Measurements from ENCODE around the gene DPP6.

DPP6 gene

DNA sequence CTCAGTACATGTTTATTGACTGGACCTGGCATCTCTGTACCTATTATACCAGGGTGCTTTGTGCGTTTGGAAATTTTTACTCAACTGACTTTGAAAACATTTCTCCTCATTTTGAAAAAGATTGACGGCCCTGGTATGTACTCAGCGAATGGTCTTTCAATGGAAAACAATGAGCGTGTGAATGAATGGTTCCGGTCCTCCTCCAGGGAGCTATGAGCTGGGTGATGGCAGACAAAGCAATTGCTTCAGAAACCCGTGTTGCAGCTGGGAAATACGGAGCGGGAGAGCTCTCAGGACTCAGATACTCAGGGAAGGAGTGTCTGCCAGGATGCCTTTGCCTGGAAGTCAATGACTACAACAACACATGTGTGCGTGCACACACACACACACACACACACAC lies 824.8 kb downstream of the DPP6 start:
- no peak for DNase-seq (ENCODE audit: low spot score)

DNA sequence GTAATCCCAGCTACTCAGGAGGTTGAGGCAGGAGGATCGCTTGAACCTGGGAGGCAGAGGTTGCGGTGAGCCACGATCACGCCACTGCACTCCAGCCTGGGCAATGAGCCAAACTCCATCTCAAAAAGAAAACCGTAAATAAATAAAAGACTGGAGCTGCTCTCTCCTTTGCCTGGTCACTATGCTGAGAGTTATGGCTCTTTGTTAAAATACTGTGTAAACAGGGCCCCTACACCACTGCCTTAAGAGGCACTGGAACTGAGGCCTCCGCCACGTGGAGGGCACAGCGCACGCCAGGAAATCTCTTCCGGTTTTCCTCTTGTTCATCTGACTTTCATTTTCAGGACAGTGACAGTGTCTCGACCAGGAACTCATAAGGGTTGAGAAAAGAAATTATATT lies 827.4 kb downstream of the DPP6 start:
- DNase-seq (ENCODE audit: low spot score): no peak

DNA sequence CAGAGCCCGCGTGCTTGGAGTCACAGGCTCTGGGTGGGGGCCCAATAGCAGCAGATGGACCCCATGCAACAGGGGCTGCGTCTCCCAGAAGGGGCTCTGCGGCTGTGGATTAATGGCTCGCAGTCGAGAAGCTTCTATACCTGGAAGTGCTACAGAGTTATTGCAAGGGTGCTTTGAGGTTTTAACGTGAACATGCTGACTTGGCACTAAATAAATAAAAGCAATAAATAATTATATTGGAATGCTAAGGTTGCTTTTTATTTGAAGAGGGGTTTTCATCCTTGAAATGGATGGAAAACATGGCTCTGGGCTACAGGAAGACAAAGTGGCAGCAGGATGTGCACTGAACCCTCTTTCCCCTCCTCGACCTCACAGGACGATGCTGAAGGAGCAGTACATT lies 828.3 kb downstream of the DPP6 start:
- DNase-seq (ENCODE audit: low spot score): no peak

DNA sequence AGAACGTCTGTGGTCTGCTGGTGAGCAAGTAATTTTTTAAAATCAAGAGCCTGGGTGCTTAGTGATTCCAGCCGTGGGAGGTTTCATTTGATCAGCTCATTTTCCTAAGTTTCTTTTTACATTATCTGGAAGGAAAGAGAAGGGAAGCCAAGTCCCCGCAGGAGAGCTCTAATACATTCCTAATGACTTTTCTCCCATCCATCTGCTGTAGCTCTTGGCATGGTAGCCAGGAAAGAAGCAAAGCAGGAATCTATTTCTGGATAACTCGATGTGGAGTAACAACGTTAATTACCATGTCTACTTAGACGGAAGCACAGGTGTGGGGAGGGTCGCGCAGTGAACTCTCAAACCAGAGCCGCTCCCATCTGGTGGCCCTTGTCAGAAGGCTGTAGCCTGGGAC lies 828.8 kb downstream of the DPP6 start:
- no peak for DNase-seq (ENCODE audit: low spot score)

DNA sequence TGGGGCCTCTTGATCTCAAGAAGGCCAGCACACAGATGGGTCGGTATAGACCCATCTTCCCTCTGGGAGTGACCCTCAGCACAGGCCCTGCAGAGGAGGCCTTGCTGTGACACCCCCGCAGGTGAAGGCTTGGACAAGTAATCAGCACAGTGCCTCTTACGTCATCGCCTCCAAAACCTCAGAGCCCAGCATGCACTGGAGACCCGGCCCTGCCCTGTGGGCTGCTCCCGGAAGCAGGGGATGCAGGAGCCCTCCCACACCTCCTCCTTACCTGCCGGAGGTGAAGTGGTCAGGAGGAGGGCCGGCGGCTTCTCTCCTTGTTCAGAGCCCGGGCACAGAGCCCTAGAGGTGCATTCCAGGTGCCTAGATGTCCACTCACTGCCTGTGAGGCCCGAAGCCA lies 829.3 kb downstream of the DPP6 start:
- DNase-seq (ENCODE audit: low spot score): no peak

DNA sequence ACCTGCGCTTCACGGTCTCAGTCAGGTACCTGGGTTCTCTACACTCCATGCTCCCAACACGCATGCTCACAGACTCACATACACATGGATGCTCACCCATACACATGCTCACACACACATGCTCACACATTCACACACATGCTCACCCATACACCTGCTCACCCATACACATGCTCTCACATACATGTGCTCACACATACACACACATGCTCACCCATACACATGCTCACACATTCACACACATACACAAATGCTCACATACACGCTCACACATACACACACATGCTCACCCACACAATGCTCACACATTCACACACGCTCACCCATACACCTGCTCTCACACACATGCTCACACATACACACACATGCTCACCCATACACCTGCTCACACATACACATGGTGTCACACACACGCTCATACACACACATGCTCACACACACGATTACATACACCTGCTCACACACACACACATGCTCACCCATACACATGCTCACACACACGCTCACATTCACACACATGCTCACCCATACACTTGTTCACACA lies 830.8 kb downstream of the DPP6 start:
- DNase-seq (ENCODE audit: low spot score): no peak

DNA sequence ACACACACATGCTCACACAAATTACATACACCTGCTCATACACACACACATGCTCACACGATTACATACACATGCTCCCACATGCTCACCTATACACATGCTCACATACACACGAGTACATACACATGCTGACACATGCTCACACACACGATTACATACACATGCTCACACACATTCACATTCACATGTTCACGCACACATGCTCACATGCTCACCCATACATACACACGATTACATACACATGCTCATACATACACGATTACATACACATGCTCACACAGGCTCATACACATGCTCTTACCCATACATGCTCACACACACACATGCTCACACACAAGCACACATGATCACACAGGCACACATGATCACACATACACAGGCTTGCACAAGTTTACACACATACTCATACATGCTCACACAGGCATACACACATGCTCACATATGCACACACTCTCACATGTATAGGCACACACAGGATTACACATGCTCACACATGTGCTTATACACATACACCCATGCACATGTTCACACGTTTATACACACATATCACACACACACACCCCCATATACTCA lies 832.2 kb downstream of the DPP6 start:
- DNase-seq (ENCODE audit: low spot score): no peak

DNA sequence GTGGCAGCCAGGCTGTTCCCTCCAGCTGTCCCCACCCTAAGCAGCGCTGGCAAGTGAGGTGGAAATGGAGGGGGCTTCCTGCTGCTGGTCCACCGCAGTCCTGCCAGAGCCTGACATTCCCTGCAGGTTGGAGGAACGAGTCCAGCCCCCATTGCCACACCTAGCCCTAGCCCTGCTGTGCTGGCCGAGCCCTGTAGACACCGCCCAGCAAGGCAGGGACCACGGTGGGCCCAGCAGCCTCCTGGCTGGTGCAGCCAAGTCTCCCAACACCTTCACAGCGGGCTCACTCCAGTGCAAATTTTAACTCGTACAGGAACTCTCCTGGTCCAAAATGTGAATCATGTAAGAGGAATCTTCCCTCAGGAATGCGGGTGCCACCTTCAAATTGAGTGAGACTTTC lies 834.4 kb downstream of the DPP6 start:
- peak; percentile 28 for DNase-seq (ENCODE audit: low spot score)

DNA sequence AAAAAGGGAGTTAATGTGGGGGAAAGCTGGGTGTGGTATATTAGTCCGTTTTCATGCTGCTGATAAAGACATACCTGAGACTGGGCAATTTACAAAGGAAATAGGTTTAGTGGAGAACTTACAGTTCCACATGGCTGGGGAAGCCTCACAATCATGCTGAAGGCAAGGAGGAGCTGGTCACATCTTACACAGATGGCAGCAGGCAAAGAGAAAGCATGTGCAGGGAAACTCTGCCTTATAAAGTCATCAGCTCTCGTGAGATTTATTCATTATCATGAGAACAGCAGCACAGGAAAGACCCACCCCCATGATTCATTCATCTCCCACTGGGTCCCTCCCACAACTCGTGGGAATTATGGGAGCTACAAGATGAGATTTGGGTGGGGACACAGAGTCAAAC lies 836.5 kb downstream of the DPP6 start:
- no peak for DNase-seq (ENCODE audit: low spot score)

DNA sequence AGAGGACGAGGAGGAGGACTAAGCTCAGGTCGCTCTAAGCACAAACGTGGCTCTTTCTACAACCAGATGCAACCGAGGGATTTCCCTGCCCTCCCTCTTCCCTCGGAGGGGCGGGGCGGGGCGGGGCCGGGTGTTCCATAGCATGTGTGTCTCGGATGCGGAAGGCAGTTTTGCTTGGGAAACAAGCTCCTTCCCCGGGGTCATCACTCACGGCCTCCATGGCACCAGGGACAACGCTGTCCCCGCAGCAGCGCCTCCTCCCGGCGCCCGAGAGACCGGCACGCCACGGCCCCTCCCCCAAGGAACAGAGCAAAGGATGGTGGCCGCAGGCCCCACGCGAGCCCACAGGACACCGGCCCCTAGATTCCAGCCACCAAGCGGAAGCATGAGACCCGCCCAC lies 840.3 kb downstream of the DPP6 start:
- no peak for DNase-seq (ENCODE audit: low spot score)

DNA sequence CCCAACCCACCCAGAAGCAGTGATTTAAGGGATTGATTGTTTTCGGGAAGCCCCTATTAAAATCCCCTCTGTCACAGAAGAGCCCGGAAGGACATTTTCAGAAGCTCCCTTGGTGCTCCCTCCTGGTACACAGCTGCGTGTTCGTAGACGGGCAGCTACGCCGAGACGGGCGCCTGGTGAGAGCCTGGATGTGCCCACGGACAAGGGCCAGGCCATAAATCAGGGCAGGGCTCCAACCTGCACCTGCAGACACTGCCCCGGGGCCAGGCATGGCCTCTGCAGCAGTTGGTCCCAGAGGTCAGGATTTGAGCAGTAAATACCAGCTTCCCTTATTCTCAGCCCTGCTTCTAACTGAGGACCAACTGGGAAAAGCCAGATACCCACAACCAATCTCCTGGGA lies 843.9 kb downstream of the DPP6 start:
- DNase-seq (ENCODE audit: low spot score): no peak

DNA sequence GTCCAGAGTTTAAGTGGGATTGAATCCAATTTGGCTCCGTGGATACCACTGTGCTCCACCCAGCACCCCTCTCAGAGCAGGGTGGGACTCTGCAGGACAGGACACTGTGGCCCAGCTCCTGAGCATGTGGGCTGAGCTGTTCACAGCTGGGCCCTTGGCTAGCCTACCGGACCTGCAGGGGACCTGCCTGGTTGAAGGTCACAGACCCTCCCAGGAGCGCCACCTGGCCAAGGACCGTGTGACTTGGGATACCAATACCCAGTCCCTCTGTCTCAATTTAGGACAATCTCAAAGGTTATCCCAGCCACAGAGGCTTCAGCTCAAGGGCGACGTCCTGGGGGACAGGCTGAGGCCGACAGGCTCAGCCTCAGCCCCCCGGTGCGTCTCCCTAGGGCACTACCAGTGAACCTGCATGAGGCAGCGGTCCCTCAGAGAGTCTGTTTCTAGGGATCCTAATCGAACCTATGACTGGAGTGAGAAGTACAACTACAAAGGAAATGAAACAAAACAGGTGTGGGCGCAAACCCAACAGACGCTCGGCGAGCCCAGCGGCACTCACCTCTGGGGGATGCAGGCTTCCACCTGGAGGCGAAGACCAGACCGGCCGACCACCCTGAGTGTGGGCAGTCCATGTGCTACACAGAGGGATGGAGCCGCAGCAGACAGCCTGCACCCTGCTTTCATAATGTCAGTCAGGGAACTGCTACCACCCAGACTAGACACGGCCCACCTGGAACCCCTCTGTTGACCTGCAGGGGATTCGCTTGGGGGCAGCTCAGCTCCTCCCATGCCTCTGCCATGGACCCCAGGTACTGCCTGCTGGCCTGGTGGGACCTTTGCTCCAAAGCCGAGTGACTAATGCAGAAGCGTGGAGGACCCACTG lies 847.0 kb downstream of the DPP6 start:
- no peak for DNase-seq (ENCODE audit: low spot score)

DNA sequence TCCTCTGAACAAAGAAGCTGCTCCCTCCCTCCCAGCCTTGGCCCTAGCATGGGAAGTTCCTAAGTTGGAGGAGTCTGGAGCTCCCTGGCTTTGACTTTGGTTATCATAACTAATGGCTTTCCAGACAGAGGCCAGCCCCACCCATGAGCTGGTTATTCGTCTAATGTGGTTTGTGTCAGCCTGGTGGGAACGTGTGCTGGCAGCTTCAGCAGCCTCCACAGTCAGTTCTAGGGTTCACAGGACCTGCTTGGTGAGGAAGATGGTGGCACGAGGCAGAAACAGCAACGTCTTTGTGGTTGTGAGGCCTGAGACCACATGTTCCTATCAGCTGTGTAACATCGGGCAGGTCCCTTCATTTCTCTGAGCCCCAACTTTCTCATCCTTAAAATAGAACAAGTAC lies 847.7 kb downstream of the DPP6 start:
- DNase-seq (ENCODE audit: low spot score): no peak

DNA sequence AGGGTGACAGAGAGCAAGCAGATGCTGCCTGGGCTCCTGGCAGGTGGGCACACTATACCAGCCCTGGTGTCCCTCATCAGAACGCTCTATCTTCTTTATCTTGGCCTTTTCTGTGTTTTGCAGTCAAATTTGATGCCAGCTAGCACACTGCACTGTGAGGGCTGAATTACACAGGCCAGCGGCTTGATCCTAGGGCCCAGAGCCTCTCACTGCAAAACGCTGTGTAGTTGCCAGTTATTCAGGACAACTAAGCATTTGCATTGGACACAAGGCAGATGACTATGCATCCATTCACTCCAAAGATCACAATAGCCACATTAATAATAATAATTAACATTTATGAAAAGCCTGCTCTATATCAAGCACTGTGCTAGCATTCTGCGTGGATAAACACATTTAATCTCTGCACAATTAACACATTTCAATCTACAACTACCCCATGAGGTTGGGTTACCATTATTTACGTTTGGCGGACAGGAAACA lies 850.4 kb downstream of the DPP6 start:
- DNase-seq (ENCODE audit: low spot score): no peak

DNA sequence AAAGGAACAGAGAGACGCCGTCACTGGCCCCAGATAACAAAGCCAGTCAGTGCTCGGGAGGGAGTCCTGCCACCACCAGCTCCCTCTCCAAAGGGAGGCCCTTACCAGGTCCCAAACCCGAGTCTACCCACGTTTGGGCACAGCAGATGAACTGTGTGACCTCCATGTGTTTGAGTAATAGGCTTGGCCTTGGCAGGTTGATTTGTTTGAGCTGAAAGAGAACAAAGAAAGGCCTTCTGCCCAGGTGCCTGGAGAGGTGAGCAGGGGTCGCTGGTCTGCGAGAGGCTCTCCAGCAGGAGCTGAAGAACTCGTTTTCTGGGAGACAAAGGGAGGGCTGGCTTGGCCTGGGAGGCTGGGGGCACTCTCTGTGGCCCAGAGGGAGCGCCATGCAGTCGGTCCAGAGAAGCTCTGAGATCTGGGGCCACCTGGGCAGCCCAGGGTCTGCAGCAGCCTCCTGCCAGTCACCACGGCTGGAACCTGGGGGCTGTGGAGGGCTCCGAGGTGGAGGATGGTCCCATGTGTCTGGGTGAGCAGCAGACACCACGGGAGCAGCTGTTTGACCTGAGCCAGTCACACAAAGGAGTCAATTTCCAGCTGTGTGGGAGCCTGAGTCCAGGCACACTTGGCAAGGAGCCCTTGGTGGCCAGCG lies 851.0 kb downstream of the DPP6 start:
- DNase-seq (ENCODE audit: low spot score): no peak

DNA sequence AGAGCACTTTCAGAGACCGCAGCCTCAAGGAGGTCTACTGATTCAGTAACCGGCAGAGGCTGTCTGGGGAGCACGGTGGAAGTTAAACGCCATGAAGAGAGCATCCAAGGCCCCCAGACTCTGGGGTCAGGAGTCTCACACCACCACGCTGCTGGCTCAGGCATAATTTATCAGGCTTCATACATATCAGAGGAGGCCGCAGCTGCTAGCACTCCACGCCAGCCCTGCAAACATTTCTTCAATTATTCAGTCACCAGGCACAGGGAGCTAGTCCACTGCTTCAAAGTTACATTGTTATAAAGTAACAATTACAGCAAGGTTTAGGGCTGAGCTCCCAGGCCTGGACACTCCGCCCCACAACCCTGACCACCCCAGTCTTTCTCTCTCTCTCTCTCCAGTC lies 852.9 kb downstream of the DPP6 start:
- DNase-seq (ENCODE audit: low spot score): no peak

DNA sequence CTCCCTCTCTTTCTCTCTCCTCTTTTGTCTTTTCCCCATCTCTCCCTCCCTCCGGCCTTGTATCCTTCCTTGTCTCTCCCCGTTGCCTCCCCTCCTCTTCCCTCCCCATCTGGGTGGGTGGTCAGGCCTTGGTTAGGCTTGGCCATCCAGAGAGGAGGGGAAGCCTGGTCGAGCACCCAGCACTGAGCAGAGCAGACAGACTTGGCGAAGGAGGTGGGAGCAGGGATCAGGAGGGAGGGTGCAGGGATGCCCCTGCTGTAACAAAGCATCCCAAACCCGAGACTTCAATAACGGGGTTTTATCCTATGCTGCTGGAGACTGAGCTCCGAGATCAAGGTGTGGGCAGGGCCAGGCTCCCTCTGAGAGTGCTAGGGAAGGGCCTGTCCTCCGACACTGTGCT lies 853.4 kb downstream of the DPP6 start:
- no peak for DNase-seq (ENCODE audit: low spot score)

DNA sequence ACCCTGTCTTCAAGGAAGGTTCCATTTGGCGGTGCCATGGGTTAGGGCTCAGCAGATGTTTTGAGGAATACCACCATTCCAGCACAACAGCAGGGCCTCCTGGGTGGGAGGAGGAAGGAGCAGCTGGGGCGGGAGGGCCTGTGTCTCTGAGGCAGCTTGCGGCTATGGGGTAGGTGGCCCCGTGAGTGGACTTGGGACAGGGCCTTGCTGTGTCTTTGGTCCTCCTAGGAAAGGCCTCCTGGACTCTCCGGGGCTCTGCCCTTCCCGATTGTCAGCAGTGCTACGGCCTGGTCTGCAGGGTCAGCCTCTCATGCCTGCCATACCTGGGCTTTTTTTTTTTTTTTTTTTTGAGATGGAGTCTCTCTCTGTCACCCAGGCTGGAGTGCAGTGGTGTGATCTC lies 854.0 kb downstream of the DPP6 start:
- DNase-seq (ENCODE audit: low spot score): no peak

DNA sequence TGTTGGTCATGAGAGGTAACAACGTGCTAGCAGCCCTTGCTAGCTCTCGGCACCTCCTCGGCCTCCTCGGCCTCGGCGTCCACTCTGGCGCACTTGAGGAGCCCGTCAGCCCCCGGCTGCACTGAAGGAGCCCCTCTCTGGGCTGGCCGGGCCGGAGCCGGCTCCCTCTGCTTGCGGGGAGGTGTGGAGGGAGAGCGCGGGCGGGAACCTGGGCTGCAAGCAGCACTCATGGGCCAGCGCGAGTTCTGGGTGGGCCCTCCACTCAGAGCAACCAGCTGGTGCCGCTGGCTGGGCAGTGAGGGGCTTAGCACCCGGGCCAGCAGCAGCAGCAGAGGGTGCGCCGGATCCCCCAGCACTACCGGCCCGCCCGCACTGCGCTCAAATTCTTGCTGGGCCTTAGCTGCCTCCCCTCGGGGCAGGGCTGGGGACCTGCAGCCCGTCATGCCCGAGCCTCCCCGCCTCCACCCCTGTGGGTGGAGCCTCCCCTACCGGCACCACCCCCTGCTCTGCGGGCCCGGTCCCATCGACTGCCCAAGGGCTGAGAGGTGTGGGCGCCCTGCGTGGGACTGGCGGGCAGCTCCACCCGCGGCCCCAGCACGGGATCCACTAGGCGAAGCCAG lies 854.6 kb downstream of the DPP6 start:
- no peak for DNase-seq (ENCODE audit: low spot score)

DNA sequence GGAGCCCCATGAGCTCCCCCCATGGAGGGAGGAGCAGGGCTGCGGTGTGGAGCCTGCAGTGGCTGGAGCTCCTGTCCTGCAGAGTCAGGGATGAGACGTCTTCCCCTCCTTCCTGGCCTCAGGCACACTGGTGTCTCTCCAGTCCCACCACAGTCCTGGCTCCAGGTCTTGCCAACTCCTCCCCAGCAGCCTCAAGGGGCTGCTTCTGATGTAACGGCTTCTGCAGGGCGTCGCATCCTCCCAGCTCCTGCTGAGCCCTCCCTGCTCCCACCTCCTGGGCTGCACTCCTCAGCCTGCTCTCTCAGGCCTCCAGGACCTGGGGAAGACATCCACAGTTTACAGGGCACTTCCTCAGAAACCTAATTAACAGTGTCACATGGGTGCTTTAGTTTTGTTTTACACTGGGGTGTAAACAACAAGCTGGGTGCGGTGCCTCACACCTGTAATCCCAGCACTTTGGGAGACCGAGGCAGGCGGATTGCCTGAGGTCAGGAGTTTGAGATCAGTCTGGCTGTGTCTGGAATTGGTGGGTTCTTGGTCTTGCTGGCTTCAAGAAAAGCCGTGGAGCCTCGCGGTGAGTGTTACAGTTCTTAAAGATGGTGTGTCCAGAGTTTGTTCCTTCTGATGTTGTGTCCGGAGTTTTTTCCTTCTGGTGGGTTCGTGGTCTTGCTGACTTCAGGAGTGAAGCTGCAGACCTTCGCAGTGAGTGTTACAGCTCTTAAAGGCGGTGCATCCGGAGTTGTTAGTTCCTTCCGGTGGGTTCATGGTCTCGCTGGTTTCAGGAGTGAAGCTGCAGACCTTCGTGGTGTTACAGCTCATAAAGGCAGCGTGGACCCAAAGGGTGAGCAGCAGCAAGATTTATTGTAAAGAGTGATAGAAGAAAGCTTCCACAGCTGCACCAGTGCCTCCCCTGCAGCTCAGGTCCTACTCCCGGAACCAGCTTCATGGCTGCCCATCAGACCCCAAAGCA lies 855.7 kb downstream of the DPP6 start:
- no peak for DNase-seq (ENCODE audit: low spot score)
